ENCODE results near the gene SURF6.
A peak's percentile ranks its signal among the peaks of the same experiment; 100 is the strongest.
"Not testable (repeated sequence)": the region's sequence is repeated elsewhere in the genome, so short reads cannot be mapped to it uniquely, and the experiment has no call there.

SURF6 gene

DNA sequence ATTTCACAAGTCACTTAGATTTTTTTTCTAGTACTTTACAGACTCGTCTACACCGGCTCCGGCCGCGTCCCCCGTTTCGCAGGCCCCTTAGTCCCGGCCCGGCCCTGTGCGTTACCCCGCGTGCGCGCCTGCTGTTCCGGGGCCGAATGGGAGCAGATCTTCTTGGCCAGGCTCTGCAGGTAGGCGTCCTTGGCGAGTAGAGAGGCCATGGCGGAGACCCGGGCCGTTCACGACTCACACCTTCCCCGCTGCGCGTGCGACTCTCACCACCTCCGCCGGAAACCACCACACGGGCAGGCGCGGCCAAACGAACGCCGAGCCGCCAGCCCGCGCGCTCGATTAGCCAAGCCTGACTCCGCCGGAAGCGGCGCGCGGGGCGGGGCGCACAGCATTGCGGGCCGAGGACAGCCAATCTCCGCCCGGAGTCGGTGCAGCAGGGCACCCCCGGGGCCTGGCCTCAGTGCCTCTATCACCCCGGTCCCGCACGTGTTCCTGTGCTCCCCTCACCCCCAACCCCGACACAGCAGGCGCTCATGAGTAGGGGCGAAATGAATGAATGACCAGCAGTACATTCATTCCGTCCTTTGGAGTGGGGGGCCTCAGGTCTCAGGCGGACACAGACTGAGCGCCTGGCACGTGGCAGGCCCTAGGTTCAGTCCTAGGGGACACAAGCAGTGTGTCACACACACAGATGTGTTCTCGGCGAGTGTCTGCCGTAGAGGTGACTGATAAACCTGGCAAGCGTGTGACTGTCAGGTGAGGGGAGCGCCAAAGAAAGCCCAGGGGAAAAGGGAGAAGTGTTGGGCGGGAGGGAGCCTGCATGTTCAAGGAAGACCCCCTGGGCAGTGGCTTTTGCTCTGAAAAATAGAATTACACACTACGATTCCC, at the start of gene SURF6:
Gene SURF6, minus strand, starts transcription at position 265 of the 888 bp plus-strand sequence. Its CDS starts 56 bp downstream, at position 209.
- peak; percentile 93 for DNase-seq

- DNase-seq = no peak
Observed at GRCh38 chr9:133385452-133385851, 49.5 kb upstream of the SURF6 start.

GRCh38 chr9:133384736-133385321, 48.8 kb upstream of the SURF6 start:
- DNase-seq = no peak

DNA sequence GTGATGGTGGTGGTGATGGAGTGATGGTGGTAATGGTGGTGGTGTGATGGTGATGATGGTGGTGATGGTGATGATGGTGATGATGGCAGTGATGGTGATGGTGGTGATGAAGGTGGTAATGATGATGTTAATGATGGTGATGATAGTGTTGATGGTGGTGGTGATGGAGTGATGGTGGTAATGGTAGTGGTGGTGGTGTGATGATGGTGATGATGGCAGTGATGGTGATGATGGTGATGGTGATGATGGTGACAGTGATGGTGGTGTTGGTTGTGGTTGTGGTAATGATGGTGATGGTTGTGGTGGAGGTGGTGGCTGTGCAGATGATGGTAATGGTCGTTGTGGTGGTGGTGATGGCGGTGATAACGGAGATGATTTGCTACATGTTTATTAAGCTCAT, 47.5 kb upstream of the SURF6 start:
- DNase-seq = no peak

DNA sequence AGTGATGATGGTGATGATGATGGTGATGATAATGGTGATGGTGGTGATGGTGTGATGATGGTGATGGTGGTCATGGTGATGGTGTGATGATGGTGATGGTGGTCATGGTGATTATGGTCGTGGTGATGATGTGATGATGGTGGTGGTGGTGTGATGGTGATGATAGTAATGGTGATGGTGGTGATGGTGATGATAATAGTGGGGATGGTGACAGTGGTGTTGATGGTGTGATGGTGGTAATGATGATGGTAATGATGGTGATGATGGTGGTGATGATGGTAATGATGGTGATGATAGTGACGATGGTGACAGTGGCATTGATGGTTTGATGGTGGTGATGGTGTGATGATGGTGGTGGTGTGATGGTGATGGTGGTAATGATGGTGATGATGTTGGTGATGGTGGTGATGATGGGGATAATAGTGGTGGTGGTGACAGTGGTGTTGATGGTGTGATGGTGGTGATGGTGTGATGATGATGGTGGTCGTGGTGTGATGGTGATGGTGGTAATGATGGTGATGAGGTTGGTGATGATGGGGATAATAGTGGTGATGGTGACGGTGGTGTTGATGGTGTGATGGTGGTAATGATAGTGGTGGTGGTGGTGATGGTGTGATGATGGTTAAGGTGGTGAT, 46.6 kb upstream of the SURF6 start:
- no peak for DNase-seq

DNA sequence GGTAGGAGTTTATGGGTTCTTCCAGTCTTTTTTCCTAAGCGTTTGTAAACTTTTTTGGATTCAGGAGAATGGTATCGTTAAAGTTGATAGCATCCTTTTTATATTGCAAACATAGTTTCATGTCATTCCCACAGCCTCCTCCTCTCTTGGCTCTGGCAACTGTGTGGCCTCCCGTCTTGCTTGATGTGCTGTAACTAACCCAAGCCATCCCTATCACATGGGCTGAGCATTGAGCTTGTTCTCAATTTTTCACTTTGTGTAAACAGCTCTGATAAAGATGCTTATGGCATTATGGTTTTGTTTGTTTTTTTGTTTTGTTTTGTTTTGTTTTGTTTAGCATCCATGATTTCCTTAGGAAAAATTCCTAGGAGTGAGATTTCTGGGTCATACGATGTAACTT, 44.7 kb upstream of the SURF6 start:
- DNase-seq = no peak

- DNase-seq = no peak
Observed at GRCh38 chr9:133379153-133380086, 43.4 kb upstream of the SURF6 start.

DNA sequence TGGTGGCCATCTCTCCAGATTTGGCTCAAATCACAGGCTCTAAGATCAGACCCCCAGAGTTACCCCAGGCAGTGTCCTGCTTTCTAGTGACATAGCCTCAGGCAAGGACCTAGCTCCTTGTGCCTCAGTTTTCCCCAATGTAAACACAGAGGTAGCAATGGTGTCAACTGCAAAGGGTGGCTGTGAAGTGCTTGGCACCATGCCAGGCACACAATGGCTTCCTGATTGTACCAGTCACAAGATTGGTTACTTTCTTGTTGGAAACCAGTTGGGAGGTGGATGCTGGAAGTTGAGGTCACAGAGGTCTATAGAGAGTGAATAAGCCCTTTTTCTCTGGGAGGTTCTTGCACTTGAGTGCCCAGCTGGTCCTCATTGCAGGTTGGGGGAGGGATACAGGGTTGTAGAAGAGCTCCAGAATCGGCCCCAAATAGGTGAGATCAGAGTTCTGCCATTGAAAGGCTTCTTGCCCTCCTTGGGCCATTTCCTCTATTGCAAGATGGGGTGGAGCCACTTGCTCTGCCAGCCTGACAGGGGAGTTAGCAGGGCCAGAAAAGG, 42.5 kb upstream of the SURF6 start:
- DNase-seq = no peak

GRCh38 chr9:133377721-133378216, 41.8 kb upstream of the SURF6 start:
- DNase-seq = no peak

DNA sequence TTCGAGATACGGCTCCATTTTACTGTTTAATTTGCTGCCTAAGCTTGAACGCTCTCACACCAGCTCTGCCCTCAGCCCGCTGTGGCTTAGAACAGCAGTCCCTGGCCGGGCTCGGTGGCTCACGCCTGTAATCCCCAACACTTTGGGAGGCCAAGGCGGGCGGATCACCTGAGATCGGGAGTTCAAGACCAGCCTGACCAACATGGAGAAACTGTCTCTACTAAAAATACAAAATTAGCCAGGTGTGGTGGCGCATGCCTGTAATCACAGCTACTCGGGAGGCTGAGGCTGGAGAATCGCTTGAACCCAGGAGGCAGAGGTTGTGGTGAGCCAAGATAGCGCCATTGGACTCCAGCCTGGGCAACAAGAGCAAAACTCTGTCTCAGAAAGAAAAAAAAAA, 41.3 kb upstream of the SURF6 start:
- not testable (repeated sequence) for DNase-seq

- peak; percentile 97 for DNase-seq
Observed at GRCh38 chr9:133375724-133376654, 40.0 kb upstream of the SURF6 start, which contains the start of the genes STKLD1 and SURF4. Gene STKLD1 (plus strand): TSS chr9:133376366. CDS start chr9:133376474, 108 bp downstream. Gene SURF4 (minus strand): TSS chr9:133376060. CDS start chr9:133375969, 91 bp downstream.

DNA sequence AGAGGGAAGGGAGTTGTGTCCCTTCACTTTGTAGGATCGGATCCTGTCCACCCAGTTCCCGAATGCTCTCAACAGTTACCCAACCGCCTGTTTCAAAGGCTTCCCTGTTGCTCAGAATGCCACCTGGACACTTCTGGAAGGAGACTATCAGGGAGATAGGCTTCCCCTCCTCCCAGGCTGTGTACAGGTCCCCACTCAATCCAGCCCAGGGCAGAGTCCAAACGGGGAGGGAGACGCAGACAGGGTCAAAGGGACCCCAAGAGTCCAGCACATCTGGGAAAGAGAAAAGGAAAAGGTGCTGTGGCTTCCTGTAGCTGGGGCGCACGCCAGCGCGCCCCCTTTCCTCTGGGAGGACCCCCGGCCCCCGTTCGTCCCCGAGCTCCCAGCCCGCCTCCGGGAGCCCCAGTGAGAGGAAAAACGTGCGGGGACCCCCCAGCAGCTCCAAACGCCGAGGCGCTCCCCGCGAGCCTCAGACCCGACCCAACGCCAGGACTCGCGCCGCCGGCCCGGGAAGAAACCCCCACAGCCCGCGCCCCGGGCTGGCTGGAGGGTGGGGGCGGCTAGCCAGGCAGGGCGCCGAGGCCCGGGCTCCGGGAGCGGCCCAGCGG, 39.2 kb upstream of the SURF6 start:
- DNase-seq = no peak

GRCh38 chr9:133374612-133375115, 38.7 kb upstream of the SURF6 start:
- no peak for DNase-seq

GRCh38 chr9:133372144-133372543, 36.2 kb upstream of the SURF6 start:
- DNase-seq = no peak

- no peak for DNase-seq
Observed at GRCh38 chr9:133371261-133371711, 35.3 kb upstream of the SURF6 start.

- DNase-seq = no peak
Observed at GRCh38 chr9:133370685-133371084, 34.7 kb upstream of the SURF6 start.

DNA sequence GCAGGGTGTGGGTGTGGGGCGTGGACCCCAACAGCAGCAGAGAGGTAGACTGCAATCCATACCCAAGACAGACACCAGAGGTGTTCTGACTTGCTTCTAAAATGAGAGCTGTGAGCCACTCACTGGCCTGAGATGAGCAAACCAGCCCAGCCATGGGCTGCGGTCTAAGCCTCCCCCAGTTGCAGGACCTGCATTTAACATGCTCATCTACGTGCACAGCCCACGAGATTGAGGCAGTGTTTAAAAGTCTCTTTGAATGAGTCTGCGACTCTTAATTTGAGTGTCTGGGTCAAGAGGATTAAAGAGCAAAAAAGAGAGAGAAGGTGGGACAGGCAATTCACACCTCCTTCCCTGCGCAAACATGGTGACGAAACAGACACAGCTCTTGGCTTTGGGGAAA, 33.9 kb upstream of the SURF6 start:
- no peak for DNase-seq

DNA sequence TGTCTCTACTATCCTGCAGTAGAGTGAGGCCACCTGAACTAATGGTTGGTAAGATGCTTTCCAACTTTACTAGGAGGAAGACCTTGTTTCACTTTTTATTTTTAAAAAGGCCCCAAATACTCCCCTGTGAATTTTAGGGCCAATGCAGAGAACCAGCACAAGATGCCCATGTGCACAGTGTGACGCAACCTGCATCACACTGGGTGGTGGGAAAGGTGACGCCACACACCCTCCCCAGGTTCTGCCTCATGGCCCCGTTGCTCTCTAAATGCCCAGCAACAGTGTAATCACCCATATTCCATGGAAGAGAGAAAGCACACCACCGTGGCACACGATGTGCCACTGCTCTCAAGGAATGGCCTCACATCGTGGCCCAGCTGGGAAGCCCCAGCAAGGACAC, 33.4 kb upstream of the SURF6 start:
- no peak for DNase-seq

DNA sequence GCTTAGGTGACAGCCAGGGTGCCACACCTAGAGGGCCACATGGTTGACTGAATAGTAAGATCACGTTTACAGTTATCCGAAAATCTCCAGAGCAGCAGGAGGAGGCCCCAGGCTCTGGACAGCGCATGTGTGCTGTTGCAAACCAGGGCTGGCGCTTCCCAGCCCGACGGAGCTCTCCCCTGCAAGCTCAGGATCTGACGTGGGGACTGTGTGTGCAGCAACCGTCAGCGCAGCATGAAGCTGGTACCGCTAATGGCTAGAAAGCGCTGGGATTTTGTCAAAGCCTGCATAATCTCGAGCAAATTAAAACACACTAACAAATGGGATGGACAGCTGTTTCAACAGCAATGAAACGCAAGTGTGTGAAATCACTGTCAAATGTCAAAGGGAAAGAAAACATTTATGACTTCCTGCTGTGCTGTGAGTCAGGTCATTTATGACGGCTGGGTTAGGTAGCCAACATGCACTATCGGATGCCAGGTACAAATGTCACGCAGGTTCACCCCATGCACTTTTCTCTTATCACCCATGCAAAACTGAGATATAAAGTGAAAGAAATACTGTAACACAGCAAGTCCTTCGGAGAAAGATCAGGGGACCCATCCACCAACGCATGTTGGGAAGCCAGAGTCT, 32.4 kb upstream of the SURF6 start:
- no peak for DNase-seq

DNA sequence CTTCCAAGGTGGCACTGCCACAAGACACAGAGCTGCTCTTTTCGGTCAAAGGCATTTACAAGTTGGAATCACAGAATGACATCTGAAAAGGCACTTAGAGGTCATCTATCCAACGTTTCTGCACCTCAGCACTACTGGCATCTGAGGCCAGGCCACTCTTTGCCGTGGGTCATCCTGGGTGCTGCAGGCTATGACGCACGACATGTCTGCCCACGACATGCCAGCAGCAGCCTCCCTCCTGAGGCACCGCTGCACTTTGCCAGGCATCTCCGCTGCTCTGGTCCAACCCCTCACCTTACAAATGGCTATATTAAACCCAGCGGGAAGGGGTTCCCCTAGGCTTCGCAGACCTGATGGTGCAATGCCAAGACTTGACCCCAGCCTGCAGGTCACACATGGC, 31.8 kb upstream of the SURF6 start:
- no peak for DNase-seq

Measured in islet precursor cell (in vitro differentiated cells).